HG02610 (cell line): ENCODE data around the gene TWNK.
A peak's percentile ranks its signal among the peaks of the same experiment; 100 is the strongest.

Experiments used
- ATAC-seq: cut with Tn5 transposase; IDR thresholded peaks from one replicate; pipeline ENCODE4 v1.9.1; 2021; ENCODE audit warnings: mild to moderate bottlenecking, moderate library complexity; ENCODE audit not compliant: unreplicated experiment

Gene TWNK

GRCh38 chr10:100986952-100987684, at the start of gene TWNK, which contains the start of gene MRPL43:
TWNK (plus strand) TSS chr10:100987543; CDS start chr10:100988211, 668 bp downstream.
MRPL43 (minus strand) TSS chr10:100987497; CDS start chr10:100987443, 54 bp downstream.
- ATAC-seq = peak; percentile 88

- no peak for ATAC-seq
These were observed 47.5 kb upstream of the TWNK start for GRCh38 chr10:100939763-100940344.

GRCh38 chr10:100942229-100942628, 45.1 kb upstream of the TWNK start:
- no peak for ATAC-seq

DNA sequence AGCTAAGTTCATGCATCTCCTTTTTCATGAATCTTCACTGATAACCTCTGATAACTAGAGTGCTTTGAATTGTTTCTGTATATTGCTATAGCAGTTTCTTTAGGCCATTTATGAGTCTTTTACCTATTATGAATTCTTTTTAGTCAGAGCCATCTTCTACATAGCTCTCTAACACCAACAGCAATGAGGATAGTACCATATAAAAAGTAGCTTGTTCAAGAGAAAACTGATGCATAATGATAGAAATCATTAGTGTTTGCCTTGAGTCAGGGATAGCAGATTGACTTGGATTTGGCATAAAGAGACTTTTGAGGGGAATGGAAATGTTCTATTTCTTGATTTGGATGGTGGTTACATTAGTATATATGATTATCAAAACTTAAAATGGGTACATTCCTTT, 43.8 kb upstream of the TWNK start:
- no peak for ATAC-seq

DNA sequence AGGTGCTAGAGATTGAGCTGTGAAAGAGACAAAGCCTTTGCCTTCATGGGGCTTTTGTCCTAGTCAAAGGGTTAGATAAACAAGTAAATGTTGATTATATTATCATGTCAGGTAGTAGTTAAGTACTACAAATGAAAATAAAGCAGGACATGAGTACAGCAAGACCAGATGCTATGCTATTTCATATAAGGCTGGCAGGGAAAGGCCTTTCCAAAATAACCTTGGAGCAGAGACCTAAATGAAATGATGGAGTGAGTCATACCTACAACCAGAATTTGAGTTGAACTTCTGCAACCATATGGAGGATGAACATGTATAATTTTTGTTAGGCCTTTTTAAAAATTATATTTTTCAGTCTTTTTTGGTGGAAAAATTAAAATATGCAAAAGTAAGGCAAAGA, 41.6 kb upstream of the TWNK start:
- no peak for ATAC-seq

DNA sequence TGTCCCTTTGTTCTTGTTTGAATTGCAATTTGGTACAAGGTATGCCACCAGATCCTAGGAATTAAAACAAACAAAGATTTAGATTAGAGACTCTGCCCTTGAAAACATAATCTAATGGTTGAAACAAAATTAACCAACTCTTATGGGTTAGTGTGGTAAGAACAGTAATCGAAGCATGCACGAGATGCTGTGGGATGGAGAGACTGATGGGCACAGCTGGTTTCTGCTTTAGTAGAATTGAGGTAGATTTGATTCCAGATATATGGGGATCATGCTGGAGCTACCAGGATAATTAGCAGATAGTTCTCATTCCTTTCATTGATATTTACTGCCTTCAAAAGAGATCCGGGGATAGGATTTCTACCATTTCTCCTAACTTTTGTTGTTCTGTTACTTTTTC, 38.4 kb upstream of the TWNK start:
- no peak for ATAC-seq

- no peak for ATAC-seq
These were observed 27.1 kb upstream of the TWNK start for GRCh38 chr10:100960251-100960650.

- no peak for ATAC-seq
These were observed 24.8 kb upstream of the TWNK start for GRCh38 chr10:100962351-100963080.

DNA sequence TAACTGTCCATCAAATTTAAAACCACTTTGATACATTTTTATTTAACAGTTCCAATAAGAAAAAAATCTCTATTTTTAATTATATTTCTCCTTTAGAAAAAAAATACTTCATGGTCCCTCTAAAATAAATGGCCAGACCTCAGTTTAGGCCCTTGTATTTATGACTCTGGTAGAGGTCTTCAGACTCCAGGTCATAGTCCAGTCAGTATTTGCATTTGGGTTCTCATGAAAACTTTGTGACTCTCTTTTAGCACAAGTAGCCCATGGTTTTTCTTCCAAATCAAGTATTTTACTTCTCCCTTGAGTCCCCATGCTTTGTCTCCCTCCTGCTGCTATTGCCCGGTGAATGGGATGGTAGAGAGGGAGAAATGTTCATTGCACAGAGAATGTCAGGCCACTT, 23.5 kb upstream of the TWNK start:
- no peak for ATAC-seq

- no peak for ATAC-seq
These were observed 21.5 kb upstream of the TWNK start for GRCh38 chr10:100965820-100966219.

- no peak for ATAC-seq
These were observed 20.5 kb upstream of the TWNK start for GRCh38 chr10:100966887-100967286.

DNA sequence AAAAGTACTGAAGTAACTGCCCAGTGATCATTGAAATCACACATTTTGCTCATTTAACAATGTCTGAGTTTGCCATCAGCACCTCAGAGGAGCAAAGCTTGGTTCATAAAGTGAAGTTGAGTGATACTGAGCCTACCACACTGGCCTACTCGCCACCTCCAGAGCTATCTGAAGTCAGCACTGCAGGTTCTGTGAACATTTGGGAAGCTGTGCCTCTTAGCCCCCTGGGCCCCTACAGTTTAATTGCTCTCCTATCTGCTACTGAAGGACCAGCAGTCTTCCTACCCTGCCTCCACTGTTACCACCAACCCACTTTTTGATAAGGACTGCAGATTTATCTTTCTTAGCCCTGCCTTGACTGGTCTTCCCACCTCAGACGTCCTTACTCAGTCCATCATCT, 20.0 kb upstream of the TWNK start:
- ATAC-seq = no peak

- ATAC-seq = no peak
These were observed 19.1 kb upstream of the TWNK start for GRCh38 chr10:100968062-100968736.

- no peak for ATAC-seq
These were observed 18.5 kb upstream of the TWNK start for GRCh38 chr10:100968863-100969186.

DNA sequence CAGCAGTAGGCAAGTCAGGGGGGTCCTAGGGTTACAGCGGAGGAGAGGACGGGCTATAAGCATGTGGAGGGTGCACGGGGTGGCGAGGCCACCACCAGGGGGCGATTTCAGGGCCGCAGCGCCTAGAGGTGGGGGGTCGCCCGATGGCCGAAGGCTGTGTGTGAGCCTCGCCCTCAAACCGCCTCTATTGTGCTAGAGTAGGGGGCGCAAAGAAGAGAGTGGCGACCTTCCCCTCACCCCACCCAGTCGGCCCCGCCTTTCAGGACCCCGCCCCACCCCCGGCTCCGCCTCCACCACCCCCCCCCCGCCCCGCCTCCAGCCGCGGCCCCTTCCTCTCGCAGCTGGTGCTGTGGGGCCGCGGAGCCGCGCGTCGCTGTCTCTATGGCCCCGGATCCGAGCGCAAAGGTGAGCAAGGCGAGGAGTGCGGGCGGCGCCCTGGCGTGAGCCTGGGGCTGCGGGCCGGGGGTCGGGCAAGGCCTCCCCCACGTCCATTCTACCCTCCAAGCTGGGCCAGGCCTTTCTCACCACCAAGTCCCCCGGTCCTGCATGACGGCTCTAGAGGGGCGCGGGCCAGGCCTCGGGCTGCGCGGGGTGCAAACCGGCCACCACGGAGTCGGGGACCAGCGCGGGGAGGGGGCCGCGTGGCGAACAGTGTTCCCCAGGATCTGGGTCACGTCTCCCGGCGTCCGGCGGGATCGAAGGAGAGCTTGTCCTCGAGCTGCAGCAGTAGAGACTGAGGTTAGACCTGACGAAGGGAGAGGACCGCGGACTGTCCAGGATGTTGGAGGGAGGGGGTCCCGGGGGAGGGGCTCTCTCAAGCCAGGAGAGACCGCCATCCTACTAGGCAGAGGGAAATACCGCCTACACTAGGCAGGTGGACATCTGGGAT, 17.9 kb upstream of the TWNK start, which contains the start of gene SEMA4G:
Gene SEMA4G, plus strand, starts transcription at position 318 of the 889 bp plus-strand sequence. CDS start 3,409 bp downstream, outside the sequence.
- no peak for ATAC-seq

DNA sequence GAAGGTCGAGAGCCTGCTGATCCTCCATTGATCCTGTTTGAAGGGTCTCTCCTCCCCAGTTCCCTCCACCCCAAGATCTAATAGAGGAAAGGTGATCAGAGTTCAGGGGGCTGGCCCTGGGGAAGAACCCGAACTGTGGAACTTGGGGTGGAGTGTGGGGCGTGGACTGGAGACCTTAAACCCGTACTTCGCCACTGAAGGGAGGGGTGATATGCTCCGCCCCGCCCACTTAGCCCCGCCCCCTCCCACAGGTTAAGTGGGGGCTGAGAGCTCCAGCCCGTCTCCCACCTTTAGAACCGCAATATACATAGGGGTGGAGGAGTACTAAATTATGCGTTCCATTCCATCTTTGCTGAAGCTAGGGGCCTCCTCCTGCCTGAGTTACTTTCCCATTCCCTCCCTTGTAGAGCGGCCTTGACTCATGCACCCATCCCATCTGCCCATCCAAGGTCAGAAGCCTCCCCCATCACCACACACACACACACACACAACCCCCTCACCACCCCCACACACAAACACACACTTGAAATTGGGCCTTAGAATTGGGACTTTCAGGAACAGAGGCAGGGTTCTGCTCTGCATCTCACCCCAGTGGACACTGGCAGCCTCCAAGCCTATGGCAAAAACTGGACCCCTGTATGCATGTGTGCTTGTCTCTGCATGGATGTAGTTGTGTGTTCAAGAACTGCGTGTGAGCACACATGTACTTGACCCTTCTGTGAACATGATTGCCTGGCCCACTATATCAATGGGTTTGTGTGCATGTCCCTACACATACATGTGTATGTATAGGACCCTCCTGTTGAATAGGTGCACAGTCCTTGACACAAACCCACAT, 17.0 kb upstream of the TWNK start:
- no peak for ATAC-seq

- no peak for ATAC-seq
These were observed 16.2 kb upstream of the TWNK start for GRCh38 chr10:100970914-100971811.

- ATAC-seq = no peak
These were observed 15.0 kb upstream of the TWNK start for GRCh38 chr10:100972115-100972903.
